PC-3 (cell line): ENCODE results near the gene DRG1. TPM values are rescaled to one million over a fixed set of nuclear protein-coding genes. Genes with fewer than 3 reads are reported as not detected.

Experiments used
- ATAC-seq: fragments of 200-7000 bp; cut with Tn5 transposase; 2 replicates; pipeline ENCODE4 v1.9.1; 2020; ENCODE audit warnings: mild to moderate bottlenecking, moderate library complexity
- BruUV-seq: library from RNA; stranded (reverse); fragments of 400-500 nt; replicated peaks from 2 replicates; lab custom pipeline; 2021; lab: Mats Ljungman, UMichigan
- CTCF ChIA-PET: fragments of 300-600 bp; sonication (Branson Sonifier 250); formaldehyde crosslinking; loops from one replicate; lab custom pipeline; 2022; ENCODE audit warnings: antibody characterized with exemption; lab: Charles Lee
- POLR2A ChIA-PET: fragments of 300-600 bp; sonication (Branson Sonifier 250); formaldehyde crosslinking; loops from one replicate; lab custom pipeline; 2022; ENCODE audit warnings: antibody characterized with exemption; ENCODE audit not compliant: unreplicated experiment; lab: Charles Lee
- DNase-seq: peaks from one replicate; pipeline ENCODE4 v3.0.0-alpha.2; 2015
- H2AFZ ChIP-seq: fragments of 300-600 bp; sonication (generic); 2 replicates; pipeline ENCODE4 v1.6.0; 2016; ENCODE audit warnings: antibody characterized with exemption, low read length
- H3F3A ChIP-seq: fragments of 300-600 bp; sonication (generic); one replicate; pipeline ENCODE4 v1.6.0; 2017; ENCODE audit warnings: antibody characterized with exemption, low read length, control low read depth, mild to moderate bottlenecking; ENCODE audit not compliant: unreplicated experiment
- H3K27ac ChIP-seq: fragments of 300-600 bp; sonication (generic); 2 replicates; pipeline ENCODE4 v1.5.1; 2016; ENCODE audit warnings: mild to moderate bottlenecking, low read length
- H3K27me3 ChIP-seq: fragments of 300-600 bp; sonication (generic); 2 replicates; pipeline ENCODE4 v1.6.1; 2016; ENCODE audit warnings: low read length, mixed read lengths
- H3K36me3 ChIP-seq: fragments of 300-600 bp; sonication (generic); 2 replicates; pipeline ENCODE4 v1.6.1; 2016; ENCODE audit warnings: low read depth, mixed run types, low read length, mixed read lengths
- H3K4me1 ChIP-seq: fragments of 300-600 bp; sonication (generic); 2 replicates; pipeline ENCODE4 v1.5.1; 2016; ENCODE audit warnings: low read length; ENCODE audit not compliant: insufficient read depth
- H3K4me2 ChIP-seq: fragments of 300-600 bp; sonication (generic); 2 replicates; pipeline ENCODE4 v1.6.0; 2016; ENCODE audit warnings: low read length
- H3K4me3 ChIP-seq: fragments of 300-600 bp; sonication (generic); 2 replicates; pipeline ENCODE4 v1.5.1; 2016; ENCODE audit warnings: mild to moderate bottlenecking, low read length, mixed read lengths
- H3K79me2 ChIP-seq: fragments of 300-600 bp; sonication (generic); 2 replicates; pipeline ENCODE4 v1.6.1; 2017; ENCODE audit warnings: low read length, mixed read lengths
- H3K9ac ChIP-seq: fragments of 300-600 bp; sonication (generic); 2 replicates; pipeline ENCODE4 v1.6.0; 2016; ENCODE audit warnings: mild to moderate bottlenecking, low read length
- H3K9me2 ChIP-seq: fragments of 300-600 bp; sonication (generic); replicated peaks from 2 replicates; pipeline ENCODE4 v1.6.1; 2016; ENCODE audit warnings: mixed run types, low read length, mixed read lengths
- H3K9me3 ChIP-seq: fragments of 300-600 bp; sonication (generic); 2 replicates; pipeline ENCODE4 v1.6.1; 2016; ENCODE audit warnings: low read length, mixed read lengths
- H4K20me1 ChIP-seq: fragments of 300-600 bp; sonication (generic); 2 replicates; pipeline ENCODE4 v1.6.1; 2016; ENCODE audit warnings: low read length, mixed read lengths
- EZH2 ChIP-seq: fragments of 300-600 bp; sonication (generic); IDR thresholded peaks from one replicate; pipeline ENCODE4 v1.6.1; 2017; ENCODE audit warnings: antibody characterized with exemption, mild to moderate bottlenecking, low read length; ENCODE audit not compliant: unreplicated experiment
- EZH2phosphoT487 ChIP-seq: fragments of 300-600 bp; sonication (generic); IDR thresholded peaks from 2 replicates; pipeline ENCODE4 v1.6.1; 2018; ENCODE audit warnings: mild to moderate bottlenecking, antibody characterized with exemption, low read length, borderline replicate concordance
- intact Hi-C: fragments of 100-400 bp; cut with micrococcal nuclease; formaldehyde crosslinking; loops from 2 replicates; pipeline ENCODE4 v1.9.0; 2023
- total RNA-seq: library from RNA; depleted of rRNA; stranded (reverse); fragments of >200 nt; gene quantifications from 2 replicates; pipeline ENCODE4 v1.2.3, GENCODE V29; 2014
- TF ChIP-seq, protein P1 (sequence below): fragments of 300-600 bp; sonication (generic); conservative IDR thresholded peaks from 2 replicates; pipeline ENCODE4 v1.5.1; 2017; ENCODE audit warnings: antibody characterized with exemption, low read depth, mild to moderate bottlenecking, low read length

Gene DRG1
- total RNA-seq, 1 experiment from 2014 or later = 49.9 TPM

DNA sequence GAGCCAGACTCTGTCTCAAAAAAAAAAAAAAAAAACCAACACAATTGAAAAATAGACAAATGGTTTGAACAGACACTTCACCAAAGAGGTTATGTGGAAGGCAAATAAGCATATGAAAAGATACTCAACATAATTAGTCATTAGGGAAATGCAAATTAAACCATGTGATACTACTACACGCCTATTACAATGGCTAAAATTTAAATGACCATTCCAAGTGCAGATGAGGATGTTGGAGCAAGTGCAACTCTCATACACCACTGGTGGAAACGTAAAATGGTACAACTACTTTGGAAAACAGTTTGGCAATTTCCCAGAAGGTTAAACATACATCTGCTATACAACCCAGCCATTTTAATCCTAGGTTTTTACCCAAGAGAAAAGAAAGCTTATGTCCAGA lies 65.9 kb downstream of the DRG1 start:
- H3F3A ChIP-seq = no peaks in the 10 kb centered on the region
- H2AFZ ChIP-seq = no peak overlapping the region
- H4K20me1 ChIP-seq = no peaks in the 10 kb centered on the region
- H3K9me3 ChIP-seq = no peaks in the 10 kb centered on the region
- no peaks in the 10 kb centered on the region for H3K79me2 ChIP-seq
- TF ChIP-seq EZH2phosphoT487 = no peak
- TF ChIP-seq, protein P1, sequence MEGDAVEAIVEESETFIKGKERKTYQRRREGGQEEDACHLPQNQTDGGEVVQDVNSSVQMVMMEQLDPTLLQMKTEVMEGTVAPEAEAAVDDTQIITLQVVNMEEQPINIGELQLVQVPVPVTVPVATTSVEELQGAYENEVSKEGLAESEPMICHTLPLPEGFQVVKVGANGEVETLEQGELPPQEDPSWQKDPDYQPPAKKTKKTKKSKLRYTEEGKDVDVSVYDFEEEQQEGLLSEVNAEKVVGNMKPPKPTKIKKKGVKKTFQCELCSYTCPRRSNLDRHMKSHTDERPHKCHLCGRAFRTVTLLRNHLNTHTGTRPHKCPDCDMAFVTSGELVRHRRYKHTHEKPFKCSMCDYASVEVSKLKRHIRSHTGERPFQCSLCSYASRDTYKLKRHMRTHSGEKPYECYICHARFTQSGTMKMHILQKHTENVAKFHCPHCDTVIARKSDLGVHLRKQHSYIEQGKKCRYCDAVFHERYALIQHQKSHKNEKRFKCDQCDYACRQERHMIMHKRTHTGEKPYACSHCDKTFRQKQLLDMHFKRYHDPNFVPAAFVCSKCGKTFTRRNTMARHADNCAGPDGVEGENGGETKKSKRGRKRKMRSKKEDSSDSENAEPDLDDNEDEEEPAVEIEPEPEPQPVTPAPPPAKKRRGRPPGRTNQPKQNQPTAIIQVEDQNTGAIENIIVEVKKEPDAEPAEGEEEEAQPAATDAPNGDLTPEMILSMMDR = no peak
- no peak for TF ChIP-seq EZH2
- no peaks in the 10 kb centered on the region for H3K4me1 ChIP-seq
- peaks cover 7% of the 10 kb centered on the region; the same call in 1 of the 2 replicates for H3K36me3 ChIP-seq
- H3K4me3 ChIP-seq = no peak overlapping the region
- ChIA-PET CTCF (no interaction called here), POLR2A (no interaction called here)
- no TSS peak for BruUV-seq
- no peak for ATAC-seq
- no peak for DNase-seq
- H3K9me2 ChIP-seq = no peaks in the 10 kb centered on the region
- H3K27ac ChIP-seq = no peak overlapping the region
- no peak overlapping the region for H3K9ac ChIP-seq
- no peaks in the 10 kb centered on the region for H3K27me3 ChIP-seq
- H3K4me2 ChIP-seq = no peak overlapping the region
- intact Hi-C loops = no loop called here

- no peaks in the 10 kb centered on the region for H3K79me2 ChIP-seq
- H3K27ac ChIP-seq = no peak overlapping the region
- H3K4me1 ChIP-seq = no peaks in the 10 kb centered on the region
- POLR2A ChIA-PET = no interaction called here
- no peaks in the 10 kb centered on the region for H3K9me3 ChIP-seq
- H3K4me3 ChIP-seq = no peak overlapping the region
- no peak for ATAC-seq
- intact Hi-C loops = no loop called here
- CTCF ChIA-PET = no interaction called here
- no peaks in the 10 kb centered on the region for H4K20me1 ChIP-seq
- DNase-seq = no peak
- BruUV-seq = no TSS peak
- H3F3A ChIP-seq = no peaks in the 10 kb centered on the region
- H2AFZ ChIP-seq = no peak overlapping the region
- H3K4me2 ChIP-seq = no peak overlapping the region
- H3K36me3 ChIP-seq = peaks cover 5% of the 10 kb centered on the region; the same call in 1 of the 2 replicates
- H3K9ac ChIP-seq = no peak overlapping the region
- H3K27me3 ChIP-seq = no peaks in the 10 kb centered on the region
- no peaks in the 10 kb centered on the region for H3K9me2 ChIP-seq
- TF ChIP-seq, protein P1 = no peak
- no peak for TF ChIP-seq EZH2phosphoT487
- TF ChIP-seq EZH2 = no peak
Measured at GRCh38 chr22:31474743-31475142, 75.3 kb downstream of the DRG1 start.

DNA sequence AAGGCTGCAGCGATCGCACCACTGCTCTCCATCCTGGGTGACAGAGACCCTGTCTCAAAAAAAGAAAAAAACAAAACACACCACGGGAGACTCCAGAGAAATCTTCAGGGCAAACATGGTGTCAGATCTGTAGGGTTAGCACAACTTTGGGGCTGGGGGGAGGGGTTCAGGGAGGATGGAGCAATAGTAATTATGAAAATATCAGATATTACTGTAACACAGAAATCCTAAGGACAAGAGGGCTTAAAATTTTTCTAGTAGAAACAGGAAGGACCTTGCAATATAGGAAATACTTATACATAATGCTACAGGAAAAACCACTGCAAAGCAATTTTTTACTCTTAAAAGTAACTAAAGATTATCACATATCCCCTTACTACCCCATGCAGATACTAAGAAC lies 76.4 kb downstream of the DRG1 start:
- intact Hi-C loops = no loop called here
- no peak overlapping the region for H3K4me3 ChIP-seq
- no peaks in the 10 kb centered on the region for H4K20me1 ChIP-seq
- peaks cover 5% of the 10 kb centered on the region; the same call in 1 of the 2 replicates for H3K36me3 ChIP-seq
- DNase-seq (no peak), ATAC-seq (no peak)
- BruUV-seq = no TSS peak
- ChIA-PET POLR2A (no interaction called here), CTCF (no interaction called here)
- H3F3A ChIP-seq = no peaks in the 10 kb centered on the region
- H3K4me2 ChIP-seq = no peak overlapping the region
- no peaks in the 10 kb centered on the region for H3K4me1 ChIP-seq
- no peak overlapping the region for H2AFZ ChIP-seq
- H3K27me3 ChIP-seq = no peaks in the 10 kb centered on the region
- H3K9me3 ChIP-seq = no peaks in the 10 kb centered on the region
- H3K9me2 ChIP-seq = no peaks in the 10 kb centered on the region
- H3K79me2 ChIP-seq = no peaks in the 10 kb centered on the region
- H3K27ac ChIP-seq = no peak overlapping the region
- H3K9ac ChIP-seq = no peak overlapping the region
- TF ChIP-seq EZH2 = no peak
